COLO829 (cell line): ENCODE results near the gene MARCHF10.
"Not testable (repeated sequence)": the region's sequence is repeated elsewhere in the genome, so short reads cannot be mapped to it uniquely, and the experiment has no call there.

Experiments used
- DNase-seq: peaks from one replicate; pipeline ENCODE4 v3.0.0; 2012; ENCODE audit warnings: low spot score

Gene MARCHF10

DNA sequence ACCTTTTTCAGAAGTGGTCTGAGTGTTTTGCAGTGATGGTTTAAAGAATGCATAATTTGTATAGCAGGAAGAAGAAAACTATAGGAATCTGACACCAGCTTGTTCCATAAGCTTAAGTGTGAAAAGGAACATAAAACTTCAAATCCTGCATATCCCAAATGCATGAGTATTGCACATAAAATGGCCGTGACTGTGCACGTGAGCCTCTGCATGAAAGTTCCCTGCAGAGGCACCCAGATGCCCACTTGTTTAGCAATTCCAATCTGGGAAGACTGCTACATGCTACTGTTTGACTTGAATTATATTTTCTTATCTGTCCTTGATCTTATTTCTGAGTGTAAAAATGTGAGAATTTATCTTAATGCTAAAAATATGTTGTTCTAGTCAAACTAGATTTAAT, 21.5 kb downstream of the MARCHF10 start:
- DNase-seq, result no peak

DNA sequence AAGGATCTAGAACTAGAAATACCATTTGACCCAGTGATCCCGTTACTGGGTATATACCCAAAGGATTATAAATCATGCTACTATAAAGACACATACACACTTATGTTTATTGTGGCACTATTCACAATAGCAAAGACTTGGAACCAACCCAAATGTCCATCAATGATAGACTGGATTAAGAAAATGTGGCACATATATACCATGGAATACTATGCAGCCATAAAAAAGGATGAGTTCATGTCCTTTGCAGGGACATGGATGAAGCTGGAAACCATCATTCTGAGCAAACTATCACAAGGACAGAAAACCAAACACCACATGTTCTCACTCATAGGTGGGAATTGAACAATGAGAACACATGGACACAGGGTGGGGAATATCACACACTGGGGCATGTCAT, 22.1 kb downstream of the MARCHF10 start:
- DNase-seq, result not testable (repeated sequence)

DNA sequence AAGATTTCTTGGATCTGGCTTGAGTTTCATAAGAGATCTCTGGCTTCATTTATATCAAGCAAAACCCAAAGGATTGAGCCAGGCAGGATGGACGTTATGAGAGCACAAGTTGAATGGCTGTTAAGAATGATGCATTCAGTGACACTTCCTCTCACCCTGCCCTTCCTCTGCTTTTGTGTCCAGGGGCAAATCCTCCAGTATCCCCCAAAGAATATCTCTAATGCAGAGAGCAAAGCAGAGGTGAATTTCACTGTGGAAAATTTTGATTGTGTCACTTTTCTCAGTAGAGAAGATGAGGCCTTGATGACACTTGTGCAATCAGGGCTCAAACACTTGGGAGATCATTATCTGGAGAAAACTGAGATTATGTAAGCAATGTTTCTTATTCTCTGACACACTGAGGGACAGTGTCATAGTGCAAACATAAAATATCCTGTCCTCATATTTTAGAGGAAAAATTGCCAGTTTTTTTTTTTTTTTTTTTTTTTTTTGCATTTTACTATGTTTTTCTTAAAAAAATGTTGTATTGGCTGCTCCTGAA, 25.3 kb downstream of the MARCHF10 start:
- no peak for DNase-seq

DNA sequence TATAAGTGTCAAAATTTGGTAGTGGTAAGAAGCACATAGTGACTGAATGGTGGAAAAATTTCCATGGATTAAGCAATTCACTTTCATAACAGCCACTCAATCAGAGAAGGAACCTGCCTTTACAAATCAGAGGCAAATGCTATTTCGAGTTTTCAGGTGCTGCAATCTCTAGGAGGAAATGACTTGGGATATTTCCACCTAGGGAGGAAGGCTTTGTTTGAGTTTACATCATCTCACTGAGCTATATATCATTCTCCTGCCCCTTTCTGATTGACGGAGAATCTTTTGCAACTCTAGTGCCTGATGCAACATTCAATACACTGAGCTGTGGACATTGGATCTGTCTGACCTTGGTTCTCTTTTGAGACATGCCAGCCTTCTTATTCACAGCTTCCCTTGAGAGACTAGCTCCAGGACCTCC, 26.3 kb downstream of the MARCHF10 start:
- DNase-seq, result no peak

DNA sequence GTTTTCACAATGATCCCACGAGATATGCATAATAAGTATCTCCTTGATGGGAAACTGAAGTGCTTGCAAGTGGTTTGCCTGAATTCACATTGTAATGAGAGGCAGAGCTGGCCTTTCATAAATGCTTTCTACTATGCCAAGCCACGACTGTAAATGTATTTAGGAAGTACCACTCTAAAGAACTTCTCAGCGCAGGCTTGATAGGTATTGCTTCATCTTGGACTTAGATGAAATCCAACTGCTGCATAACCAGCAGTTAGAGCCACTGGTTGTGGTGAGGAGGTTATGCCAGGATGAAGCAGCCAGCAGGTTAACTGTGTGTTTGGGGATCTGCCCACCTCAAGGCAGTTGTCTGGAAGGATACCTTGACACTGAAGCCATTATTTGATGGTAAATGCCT, 26.8 kb downstream of the MARCHF10 start:
- DNase-seq, result no peak

DNA sequence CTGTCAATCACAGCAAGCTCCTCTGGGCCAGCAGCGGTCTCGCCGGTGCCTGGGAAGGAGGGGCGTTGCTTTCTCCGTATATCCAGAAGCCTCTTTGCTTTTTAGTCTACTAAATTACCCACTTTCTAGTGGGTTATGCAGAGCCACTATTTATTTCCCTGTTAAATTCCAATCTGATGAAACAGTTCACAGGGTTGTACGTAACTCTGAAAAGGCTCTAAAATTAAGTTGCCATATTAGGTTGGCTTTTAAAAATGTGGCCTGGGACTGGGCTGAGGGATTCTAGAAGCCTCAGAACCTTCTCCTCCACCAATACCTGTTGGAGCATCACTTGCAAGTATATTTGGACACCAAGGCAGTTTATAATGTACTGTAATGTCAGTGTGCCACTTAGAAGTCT, 27.2 kb downstream of the MARCHF10 start:
- no peak for DNase-seq

DNA sequence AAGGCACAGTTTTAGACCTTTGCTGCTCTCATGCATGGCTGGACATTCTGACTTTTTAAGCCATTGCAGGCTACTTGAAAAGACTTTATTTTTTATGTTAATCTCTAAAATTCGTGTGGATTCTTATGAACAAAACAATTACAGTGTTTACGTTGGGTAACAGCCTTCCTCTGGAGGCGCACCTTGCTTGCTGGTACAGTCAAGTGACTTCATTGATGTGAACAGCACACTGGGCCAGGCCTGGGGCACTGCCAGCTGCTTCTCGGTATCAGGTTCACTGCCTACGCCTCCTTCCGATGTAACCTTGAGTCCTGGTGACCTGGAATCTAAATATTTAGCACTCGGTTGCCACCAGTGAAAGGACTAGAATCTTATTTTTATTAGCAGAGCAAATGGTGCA, 27.8 kb downstream of the MARCHF10 start:
- no peak for DNase-seq

DNA sequence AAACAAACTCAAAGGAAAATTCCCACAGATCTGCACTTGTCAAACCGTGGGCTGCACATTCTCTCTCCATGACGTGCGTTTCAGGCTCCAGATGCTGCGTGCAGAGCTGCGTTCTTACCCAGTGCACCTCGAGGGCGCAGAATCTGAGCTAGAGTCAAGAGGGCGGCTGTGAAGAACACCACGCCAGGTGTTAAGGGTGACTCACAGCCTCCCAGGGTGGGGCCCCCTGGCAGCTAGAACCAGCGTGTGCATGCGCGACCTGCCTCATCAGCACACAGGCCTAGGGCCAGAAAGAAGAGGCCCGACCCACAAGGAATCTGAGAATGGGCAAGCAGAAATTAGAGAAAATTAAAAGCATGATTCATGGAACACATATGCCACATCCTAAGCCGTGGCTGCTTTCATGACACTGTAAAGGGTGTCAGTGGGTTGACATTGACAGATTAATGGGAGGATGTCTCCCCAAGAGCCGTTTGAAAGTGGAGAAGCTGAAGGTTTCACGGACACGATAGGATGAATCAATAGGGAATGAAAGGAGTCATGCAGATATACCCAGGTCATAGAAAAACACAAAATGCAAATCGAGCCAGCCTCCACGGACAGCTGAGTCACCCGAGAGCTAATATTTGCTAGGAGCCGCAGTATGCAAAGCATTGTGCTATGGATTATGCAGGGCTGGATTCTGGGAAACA, 29.0 kb downstream of the MARCHF10 start:
- no peak for DNase-seq

DNA sequence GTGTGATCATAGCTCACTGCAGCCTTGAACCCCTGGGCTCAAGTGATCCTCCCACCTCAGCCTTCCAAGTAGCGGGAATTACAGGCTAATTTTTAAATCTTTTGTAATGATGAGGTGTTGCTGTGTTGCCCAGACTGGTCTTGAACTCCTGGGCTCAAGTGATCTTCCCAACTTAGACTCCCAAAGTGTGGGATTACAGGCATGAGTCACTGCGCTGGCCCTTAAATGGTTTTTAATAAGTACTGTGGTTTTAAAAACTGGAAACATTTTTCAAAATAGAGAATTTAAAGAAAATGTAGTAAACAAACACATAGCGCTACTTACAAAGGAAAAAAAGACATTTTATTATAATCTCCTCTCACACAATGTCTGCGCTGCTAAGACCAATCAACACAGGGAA, 32.2 kb downstream of the MARCHF10 start:
- DNase-seq, result no peak

DNA sequence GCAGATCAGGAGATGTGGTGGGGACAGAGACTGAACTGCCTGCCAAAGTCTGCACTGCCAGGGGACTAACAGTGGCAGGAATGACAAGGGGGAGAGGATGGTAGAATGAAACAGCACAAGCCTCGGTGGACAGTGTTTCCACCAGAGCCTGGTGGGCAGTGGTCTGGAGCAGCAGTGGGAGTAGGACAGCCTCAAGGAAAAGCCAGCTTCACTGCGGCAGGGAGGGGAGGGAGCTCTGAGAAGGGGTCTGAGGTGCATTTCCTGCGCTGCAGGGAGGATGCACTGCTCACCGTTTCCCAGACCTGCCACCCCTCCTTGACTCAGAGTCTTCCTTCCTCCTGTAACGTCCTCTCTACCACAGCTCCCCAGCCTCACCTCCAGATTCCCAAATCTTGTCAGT, 33.8 kb downstream of the MARCHF10 start:
- no peak for DNase-seq

DNA sequence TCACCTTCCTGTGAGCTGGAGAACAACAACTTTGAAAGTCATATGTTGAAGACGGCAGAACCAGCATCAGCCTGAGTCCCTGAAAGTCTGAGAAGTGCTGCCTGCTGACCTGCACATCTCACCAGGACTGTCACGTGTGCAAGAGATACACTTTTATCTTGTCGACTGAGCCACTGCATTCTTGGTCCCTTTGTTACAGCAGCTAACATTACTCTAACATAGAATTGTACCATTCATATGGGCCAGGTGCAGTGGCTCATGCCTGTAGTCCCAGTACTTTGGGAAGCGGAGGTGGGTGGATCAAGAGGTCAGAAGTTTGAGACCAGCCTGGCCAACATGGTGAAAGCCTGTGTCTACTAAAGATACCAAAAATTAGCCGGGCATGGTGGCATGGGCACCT, 40.1 kb downstream of the MARCHF10 start:
- no peak for DNase-seq

DNA sequence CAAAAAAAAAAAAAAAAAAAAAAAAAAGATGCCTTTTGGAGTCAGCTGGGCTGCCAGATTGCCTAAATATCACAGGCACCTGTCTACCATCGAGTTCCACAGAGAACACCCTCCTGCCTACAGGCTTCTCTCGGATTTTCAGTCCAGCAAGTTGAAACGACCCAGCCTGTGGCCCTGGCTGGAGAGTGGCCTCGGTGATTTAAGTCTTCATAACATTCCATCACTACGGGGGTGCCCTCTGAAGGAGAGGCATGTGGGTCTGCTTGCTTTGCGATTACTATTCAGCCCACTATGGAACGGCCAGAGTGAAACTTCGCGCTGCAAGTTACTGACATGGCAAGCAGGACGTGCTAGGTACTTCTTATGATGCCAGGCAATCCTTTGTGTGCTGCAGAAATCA, 42.8 kb downstream of the MARCHF10 start:
- no peak for DNase-seq

DNA sequence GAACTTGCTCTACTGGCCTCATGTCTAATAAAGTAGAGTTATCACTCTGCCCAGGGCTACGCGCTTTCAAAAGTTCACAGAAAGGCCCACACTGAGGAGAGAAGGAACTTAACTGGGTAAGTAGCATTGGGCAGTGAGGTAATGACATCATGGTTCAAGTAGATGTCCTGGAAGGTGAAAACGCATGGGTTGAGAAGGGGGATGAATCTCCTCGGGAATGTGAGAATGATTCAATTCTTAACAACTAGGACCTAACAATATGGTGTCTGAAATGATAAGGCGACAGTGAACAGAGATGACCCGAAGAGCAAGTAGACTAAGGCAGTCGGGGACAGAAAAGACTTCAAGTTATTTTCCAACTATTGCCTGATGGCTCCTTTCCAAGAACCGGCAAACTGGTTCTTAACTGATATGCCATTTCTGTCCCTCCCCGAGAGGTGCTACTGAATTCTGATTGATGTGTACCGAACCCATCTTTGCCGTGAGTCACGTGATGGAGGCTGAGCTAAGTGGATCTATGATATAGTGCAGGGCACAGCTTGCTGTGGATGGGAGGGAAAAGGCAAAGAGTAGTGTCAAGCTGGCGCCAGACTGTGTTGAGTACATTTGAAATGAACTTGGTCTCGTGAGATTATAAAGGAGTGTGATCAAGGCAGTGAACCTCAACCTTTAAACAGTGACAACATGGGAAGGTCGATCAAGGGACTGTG, 44.1 kb downstream of the MARCHF10 start:
- DNase-seq, result no peak

DNA sequence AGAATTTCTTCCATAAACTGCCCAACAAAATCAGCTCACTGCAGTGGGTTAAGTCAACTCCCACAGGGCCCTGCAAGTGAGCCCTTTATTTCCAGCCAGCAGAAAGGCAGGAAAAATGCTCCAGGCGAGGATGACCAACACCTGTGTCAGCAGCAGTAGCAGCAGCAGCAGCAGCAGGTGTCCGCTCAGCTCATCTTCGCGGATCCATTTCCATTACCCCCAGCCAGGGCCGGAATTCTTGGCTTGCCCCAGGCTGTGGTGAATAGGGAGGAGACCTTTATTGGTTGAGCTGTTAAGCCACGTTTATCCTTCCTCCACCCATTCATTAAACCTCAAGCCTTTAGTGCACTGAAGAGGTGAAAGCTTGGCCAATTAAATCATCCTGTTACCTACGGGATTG, 46.2 kb downstream of the MARCHF10 start:
- no peak for DNase-seq

DNA sequence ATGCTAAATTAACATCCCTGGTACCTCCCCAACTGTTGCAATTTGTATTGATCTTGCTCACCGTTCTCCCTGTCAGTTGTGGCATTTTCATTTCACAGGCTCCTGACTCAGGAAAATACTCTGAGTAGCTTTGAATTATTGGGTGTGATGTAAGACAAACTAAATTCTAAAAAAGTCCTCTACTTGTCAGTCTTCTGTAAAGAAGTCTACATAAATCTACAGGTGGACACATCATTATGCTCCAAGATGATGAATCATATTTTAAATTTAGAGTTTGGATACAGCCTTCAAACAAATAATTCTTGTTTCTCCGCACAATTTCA, 47.2 kb downstream of the MARCHF10 start:
- DNase-seq, result no peak

DNA sequence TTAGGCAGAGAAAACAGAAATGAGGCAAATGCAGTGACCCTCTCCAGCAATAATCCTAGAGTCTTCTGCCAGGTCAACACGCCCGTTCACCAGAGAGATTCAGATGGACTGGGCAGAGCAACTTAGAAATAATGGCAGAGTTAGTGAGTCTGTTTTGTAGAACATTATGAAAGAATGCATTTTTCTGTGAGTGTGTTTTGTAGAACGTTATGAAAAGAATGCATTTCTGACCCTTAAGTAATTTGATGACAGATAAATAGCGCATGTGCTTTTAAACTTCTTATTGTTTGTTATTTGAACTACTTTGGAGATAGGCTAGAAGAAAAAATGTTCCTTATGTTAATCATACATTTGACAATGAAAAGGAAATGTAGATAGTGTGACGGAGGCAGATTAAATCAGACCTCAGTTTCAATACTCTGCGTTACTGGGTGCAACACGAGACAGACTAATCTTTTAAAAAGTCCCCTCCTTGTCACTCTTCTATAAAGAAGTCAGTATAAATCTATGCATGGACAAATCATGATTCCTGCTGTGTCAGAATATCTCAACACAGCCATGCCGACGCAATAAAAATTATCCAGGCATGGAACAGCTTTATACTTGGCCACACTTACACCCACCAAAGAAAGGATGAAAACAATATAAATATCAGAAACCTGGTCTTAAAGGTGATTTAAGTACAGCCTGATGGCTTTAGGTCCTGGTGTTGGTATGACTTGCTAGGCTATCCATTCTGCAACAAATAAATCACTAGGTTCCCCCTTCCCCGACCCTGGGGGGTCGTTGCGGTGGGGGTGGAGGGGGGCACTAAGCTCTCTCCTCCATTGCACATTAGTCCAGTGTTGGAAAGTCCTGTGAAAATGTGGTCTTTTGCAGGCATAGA, 47.8 kb downstream of the MARCHF10 start:
- no peak for DNase-seq

DNA sequence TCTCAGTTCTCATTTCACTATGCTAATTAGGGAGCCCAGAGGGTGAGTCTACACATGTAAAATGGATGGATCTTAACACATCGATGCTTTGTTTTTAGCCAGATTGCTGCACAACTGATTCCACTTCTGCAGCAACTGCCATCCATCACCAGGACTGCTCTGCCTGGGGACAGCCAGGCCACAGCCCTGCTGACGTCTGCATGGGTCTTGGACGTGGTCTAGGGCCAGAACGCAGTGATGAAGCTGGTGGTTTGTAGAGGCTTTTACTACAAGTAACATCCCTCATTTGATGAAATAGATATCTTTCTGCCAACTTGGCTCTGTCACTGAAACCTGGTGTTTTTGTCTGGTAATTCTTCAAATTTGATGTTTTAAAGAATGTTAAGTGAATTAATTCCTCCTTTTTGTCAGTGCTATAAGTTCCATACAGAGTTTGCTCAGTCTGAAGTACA, 50.6 kb downstream of the MARCHF10 start:
- DNase-seq, result no peak

DNA sequence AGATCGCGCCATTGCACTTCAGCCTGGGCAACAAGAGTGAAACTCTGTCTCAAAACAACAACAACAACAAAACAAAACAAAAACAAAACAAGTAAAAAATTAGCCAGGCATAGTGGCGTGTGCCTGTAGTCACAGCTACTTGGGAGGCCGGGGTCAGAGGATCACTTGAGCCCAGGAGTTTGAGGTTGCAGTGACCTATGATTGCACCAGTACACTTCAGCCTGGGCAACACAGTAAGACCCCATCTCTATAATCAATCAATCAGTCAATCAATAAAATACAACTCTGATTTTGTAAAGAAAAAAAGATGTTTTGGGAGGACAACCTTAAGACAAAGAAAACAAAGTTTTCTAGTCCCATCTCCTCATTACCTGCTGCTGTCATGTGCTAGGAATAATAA, 51.9 kb downstream of the MARCHF10 start:
- no peak for DNase-seq

DNA sequence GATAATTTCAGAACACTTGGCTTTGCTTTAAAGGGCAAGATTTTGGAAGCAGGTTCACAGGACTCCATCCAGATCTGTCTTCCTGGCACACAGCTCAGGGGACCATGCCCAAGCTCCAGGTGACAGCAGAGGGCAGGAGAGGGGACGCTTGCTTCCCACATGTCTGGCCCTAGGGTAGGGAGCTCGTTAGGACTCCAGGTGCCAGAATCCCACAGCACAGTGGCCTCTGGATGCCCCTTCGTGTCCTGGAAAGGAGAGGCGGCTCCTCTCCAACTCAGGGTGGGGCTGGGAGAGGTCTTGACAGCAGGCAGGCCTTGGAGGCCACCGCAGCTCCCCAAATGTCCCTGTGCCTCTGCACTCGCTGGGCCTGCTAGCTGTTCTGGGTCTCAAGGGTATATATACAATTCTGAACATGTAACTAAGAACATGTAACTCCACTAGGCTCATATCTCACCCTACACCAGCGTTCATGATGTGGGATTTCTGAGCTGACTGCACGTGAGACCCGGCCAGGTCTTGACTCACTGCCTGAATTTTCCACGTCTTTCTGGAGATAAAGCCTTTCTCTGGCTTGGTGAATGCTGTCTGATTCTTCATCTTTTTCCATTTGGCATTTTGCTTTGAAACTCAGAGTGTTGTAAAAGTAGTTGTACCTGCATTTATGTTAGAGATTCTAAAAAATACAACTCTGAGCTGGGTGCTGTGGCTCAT, 52.8 kb downstream of the MARCHF10 start:
- no peak for DNase-seq

DNA sequence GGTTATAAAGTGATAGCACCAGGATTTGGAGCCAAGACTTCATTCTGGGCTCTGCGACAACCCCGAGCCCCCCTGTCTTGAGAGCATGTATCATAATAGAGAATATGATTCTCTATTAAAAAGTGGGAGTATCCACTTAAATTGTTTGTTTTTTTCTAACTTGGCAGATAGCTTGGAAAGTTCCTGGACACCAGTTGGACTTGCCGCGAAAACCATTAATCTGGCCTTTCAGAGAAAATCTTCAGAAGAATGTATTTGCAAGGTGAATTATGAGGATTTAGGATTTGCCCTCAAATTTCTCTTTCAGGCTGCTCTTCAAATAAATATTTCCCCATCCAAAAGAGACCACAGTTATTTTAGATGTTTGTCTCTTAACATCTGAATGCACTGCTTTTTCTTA, 53.5 kb downstream of the MARCHF10 start:
- no peak for DNase-seq

DNA sequence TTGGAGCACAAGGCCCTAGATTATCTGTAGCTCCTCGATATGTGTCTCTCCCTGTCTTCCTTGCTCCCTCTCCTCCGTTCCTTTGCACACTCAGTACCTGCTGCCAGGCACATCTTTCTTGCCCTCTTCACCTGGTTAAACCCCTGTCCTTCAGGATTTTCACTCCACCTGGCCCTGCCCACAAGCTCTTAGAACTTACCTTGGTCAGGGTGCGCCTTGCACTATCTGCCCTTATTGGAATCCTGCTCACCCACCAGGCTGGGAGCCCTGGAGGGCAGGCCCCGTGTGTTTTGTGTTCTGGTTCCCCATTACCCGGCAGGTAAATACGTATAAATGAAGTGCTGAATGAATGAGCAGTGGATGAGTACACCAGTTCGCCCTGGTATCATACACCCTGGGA, 54.6 kb downstream of the MARCHF10 start:
- DNase-seq, result no peak

DNA sequence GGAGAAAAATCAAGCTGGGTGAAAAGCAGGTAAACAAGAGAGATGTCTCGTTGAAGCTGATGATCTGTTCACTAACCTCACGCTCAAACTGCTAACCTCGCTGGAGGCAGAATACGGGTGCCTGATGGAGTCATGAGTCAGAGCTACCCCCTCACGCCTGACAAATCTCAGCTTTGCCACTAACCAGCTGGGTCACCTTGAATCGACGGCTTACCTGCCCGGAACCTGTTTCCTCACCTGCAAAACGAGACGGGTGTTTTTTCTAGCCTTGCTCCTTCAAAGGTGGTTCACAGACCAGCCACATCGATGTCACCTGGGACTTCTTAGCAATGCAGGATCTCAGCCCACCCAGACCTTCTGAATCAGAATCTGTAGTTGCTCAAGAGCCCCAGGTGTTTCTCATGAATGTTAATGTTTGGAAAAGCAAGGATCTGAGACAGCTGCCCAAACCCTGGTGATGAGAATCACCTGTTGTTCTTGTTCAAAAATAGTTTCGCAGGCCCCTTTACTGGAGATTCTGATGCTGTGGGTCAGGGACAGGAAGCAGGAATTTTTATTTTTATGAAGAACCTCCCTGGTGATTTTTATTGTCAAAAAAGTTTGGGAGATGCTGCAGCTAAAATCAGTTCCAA, 56.9 kb downstream of the MARCHF10 start:
- DNase-seq, result no peak
